ENCODE results near the gene ZNF391. TPM values are rescaled to one million over a fixed set of nuclear protein-coding genes. Genes with fewer than 3 reads are reported as not detected.
"Not testable (repeated sequence)": the region's sequence is repeated elsewhere in the genome, so short reads cannot be mapped to it uniquely, and the experiment has no call there.

The ZNF391 gene
- total and polyA plus RNA-seq, 5 donors from 2014 or later = 1.0 to 1.7 (median 1.5) TPM; not detected in 1

- no peak overlapping the region for H3K27ac ChIP-seq (ENCODE audit: insufficient read depth, low read length, poor library complexity, severe bottlenecking)
- Mint-ChIP-seq H3K36me3 (no peaks in the 10 kb centered on the region), H3K9me3 (peaks cover 0 to 4% (median 1%) of the 10 kb centered on the region in 7 donors), H3K27ac (no peak overlapping the region), H3K4me1 (no peaks in the 10 kb centered on the region), H3K4me3 (no peak overlapping the region), H3K27me3 (peaks cover 16% of the 10 kb centered on the region)
- peaks cover 2% of the 10 kb centered on the region for H3K27me3 ChIP-seq (ENCODE audit: control insufficient read depth, insufficient read depth, low read length)
- no peaks in the 10 kb centered on the region for H3K4me1 ChIP-seq (ENCODE audit: control insufficient read depth, insufficient read depth, low read length, poor library complexity, severe bottlenecking)
- ATAC-seq (ENCODE audit: low read depth in 2 of 2) (no peak), DNase-seq (no peak)
- H3K9me3 ChIP-seq (ENCODE audit: control insufficient read depth in 2 of 2, low read length in 2 of 2) = no peaks in the 10 kb centered on the region
- H3K4me3 ChIP-seq (ENCODE audit: low read depth, low read length) = no peak overlapping the region
- no peaks in the 10 kb centered on the region for H3K36me3 ChIP-seq (ENCODE audit: control insufficient read depth, insufficient read depth, low read length)
These were observed 34.2 kb downstream of the ZNF391 start for GRCh38 chr6:27422651-27423332.

GRCh38 chr6:27424851-27425250, 36.3 kb downstream of the ZNF391 start:
- H3K27ac Mint-ChIP-seq; H3K36me3 Mint-ChIP-seq; ATAC-seq (ENCODE audit: low read depth in 2 of 2): not testable (repeated sequence)

GRCh38 chr6:27426045-27426620, 37.6 kb downstream of the ZNF391 start:
- peaks cover 2% of the 10 kb centered on the region for H3K27me3 ChIP-seq (ENCODE audit: control insufficient read depth, insufficient read depth, low read length)
- H3K36me3 ChIP-seq (ENCODE audit: control insufficient read depth, insufficient read depth, low read length) = no peaks in the 10 kb centered on the region
- no peak overlapping the region for H3K27ac ChIP-seq (ENCODE audit: insufficient read depth, low read length, poor library complexity, severe bottlenecking)
- no peak overlapping the region for H3K4me3 ChIP-seq (ENCODE audit: low read depth, low read length)
- Mint-ChIP-seq H3K9me3 (peaks cover 0 to 5% (median 2%) of the 10 kb centered on the region in 7 donors), H3K4me3 (no peak overlapping the region), H3K4me1 (no peaks in the 10 kb centered on the region), H3K27ac (no peak overlapping the region), H3K27me3 (peaks cover 8% of the 10 kb centered on the region), H3K36me3 (no peaks in the 10 kb centered on the region)
- no peak for DNase-seq
- no peaks in the 10 kb centered on the region for H3K4me1 ChIP-seq (ENCODE audit: control insufficient read depth, insufficient read depth, low read length, poor library complexity, severe bottlenecking)
- no peak for ATAC-seq (ENCODE audit: low read depth in 2 of 2)
- H3K9me3 ChIP-seq (ENCODE audit: control insufficient read depth in 2 of 2, low read length in 2 of 2) = peaks cover 0 to 7% of the 10 kb centered on the region in 2 experiments

More at GRCh38 chr6:27424851-27425250, 36.3 kb downstream of the ZNF391 start:
- not testable (repeated sequence) for H3K27me3 ChIP-seq (ENCODE audit: control insufficient read depth, insufficient read depth, low read length); H3K4me1 ChIP-seq (ENCODE audit: control insufficient read depth, insufficient read depth, low read length, poor library complexity, severe bottlenecking); H3K9me3 Mint-ChIP-seq; H3K27ac ChIP-seq (ENCODE audit: insufficient read depth, low read length, poor library complexity, severe bottlenecking); H3K4me3 ChIP-seq (ENCODE audit: low read depth, low read length); H3K36me3 ChIP-seq (ENCODE audit: control insufficient read depth, insufficient read depth, low read length); H3K4me3 Mint-ChIP-seq; H3K9me3 ChIP-seq (ENCODE audit: control insufficient read depth in 2 of 2, low read length in 2 of 2); H3K27me3 Mint-ChIP-seq; DNase-seq; H3K4me1 Mint-ChIP-seq

GRCh38 chr6:27428502-27428901, 39.9 kb downstream of the ZNF391 start:
- H3K4me3 Mint-ChIP-seq = no peak overlapping the region
- H3K4me1 ChIP-seq (ENCODE audit: control insufficient read depth, insufficient read depth, low read length, poor library complexity, severe bottlenecking) = no peaks in the 10 kb centered on the region
- no peak overlapping the region for H3K4me3 ChIP-seq (ENCODE audit: low read depth, low read length)
- no peak overlapping the region for H3K27ac ChIP-seq (ENCODE audit: insufficient read depth, low read length, poor library complexity, severe bottlenecking)
- H3K4me1 Mint-ChIP-seq = no peaks in the 10 kb centered on the region
- peaks cover 0 to 8% (median 3%) of the 10 kb centered on the region in 7 donors for H3K9me3 Mint-ChIP-seq
- H3K36me3 Mint-ChIP-seq = no peaks in the 10 kb centered on the region
- ATAC-seq (ENCODE audit: low read depth in 2 of 2) (no peak), DNase-seq (no peak)
- H3K36me3 ChIP-seq (ENCODE audit: control insufficient read depth, insufficient read depth, low read length) = no peaks in the 10 kb centered on the region
- H3K27ac Mint-ChIP-seq = no peak overlapping the region
- peaks cover 0 to 7% of the 10 kb centered on the region in 2 experiments for H3K9me3 ChIP-seq (ENCODE audit: control insufficient read depth in 2 of 2, low read length in 2 of 2)
- H3K27me3 ChIP-seq (ENCODE audit: control insufficient read depth, insufficient read depth, low read length) = peaks cover 2% of the 10 kb centered on the region
- H3K27me3 Mint-ChIP-seq = peaks cover under 1% of the 10 kb centered on the region

- no peak overlapping the region for H3K27ac Mint-ChIP-seq
- peaks cover 0 to 8% (median 5%) of the 10 kb centered on the region in 7 donors for H3K9me3 Mint-ChIP-seq
- no peaks in the 10 kb centered on the region for H3K4me1 Mint-ChIP-seq
- peaks cover 0 to 7% of the 10 kb centered on the region in 2 experiments for H3K9me3 ChIP-seq (ENCODE audit: control insufficient read depth in 2 of 2, low read length in 2 of 2)
- no peaks in the 10 kb centered on the region for H3K4me1 ChIP-seq (ENCODE audit: control insufficient read depth, insufficient read depth, low read length, poor library complexity, severe bottlenecking)
- H3K36me3 ChIP-seq (ENCODE audit: control insufficient read depth, insufficient read depth, low read length) = no peaks in the 10 kb centered on the region
- DNase-seq = no peak
- H3K27me3 Mint-ChIP-seq = peaks cover 5% of the 10 kb centered on the region
- no peak overlapping the region for H3K4me3 Mint-ChIP-seq
- H3K27ac ChIP-seq (ENCODE audit: insufficient read depth, low read length, poor library complexity, severe bottlenecking) = no peak overlapping the region
- no peak for ATAC-seq (ENCODE audit: low read depth in 2 of 2)
- peaks cover 2% of the 10 kb centered on the region for H3K27me3 ChIP-seq (ENCODE audit: control insufficient read depth, insufficient read depth, low read length)
- no peak overlapping the region for H3K4me3 ChIP-seq (ENCODE audit: low read depth, low read length)
- no peaks in the 10 kb centered on the region for H3K36me3 Mint-ChIP-seq
These were observed 40.4 kb downstream of the ZNF391 start for GRCh38 chr6:27428966-27429365.

- no peak for ATAC-seq (ENCODE audit: low read depth in 2 of 2)
- peaks cover 0 to 27% (median 12%) of the 10 kb centered on the region in 7 donors for H3K9me3 Mint-ChIP-seq
These were observed 45.2 kb downstream of the ZNF391 start for GRCh38 chr6:27433714-27434113.

GRCh38 chr6:27439371-27439770, 50.8 kb downstream of the ZNF391 start:
- H3K9me3 ChIP-seq (ENCODE audit: control insufficient read depth in 2 of 2, low read length in 2 of 2) = peaks cover 41 to 47% of the 10 kb centered on the region in 2 experiments
- no peaks in the 10 kb centered on the region for H3K27me3 ChIP-seq (ENCODE audit: control insufficient read depth, insufficient read depth, low read length)
- H3K36me3 Mint-ChIP-seq = peaks cover 6% of the 10 kb centered on the region
- H3K36me3 ChIP-seq (ENCODE audit: control insufficient read depth, insufficient read depth, low read length) = no peaks in the 10 kb centered on the region
- ATAC-seq (ENCODE audit: low read depth in 2 of 2) (no peak), DNase-seq (no peak)
- H3K4me3 Mint-ChIP-seq = no peak overlapping the region
- H3K4me1 Mint-ChIP-seq = no peaks in the 10 kb centered on the region
- H3K27ac Mint-ChIP-seq = no peak overlapping the region
- peaks cover 0 to 35% (median 11%) of the 10 kb centered on the region in 7 donors for H3K9me3 Mint-ChIP-seq
- no peaks in the 10 kb centered on the region for H3K27me3 Mint-ChIP-seq
- no peak overlapping the region for H3K27ac ChIP-seq (ENCODE audit: insufficient read depth, low read length, poor library complexity, severe bottlenecking)
- no peaks in the 10 kb centered on the region for H3K4me1 ChIP-seq (ENCODE audit: control insufficient read depth, insufficient read depth, low read length, poor library complexity, severe bottlenecking)
- H3K4me3 ChIP-seq (ENCODE audit: low read depth, low read length) = no peak overlapping the region

More at GRCh38 chr6:27433714-27434113, 45.2 kb downstream of the ZNF391 start:
- DNase-seq = no peak
- Histone ChIP-seq H3K4me3 (ENCODE audit: low read depth, low read length) (no peak overlapping the region), H3K4me1 (ENCODE audit: control insufficient read depth, insufficient read depth, low read length, poor library complexity, severe bottlenecking) (no peaks in the 10 kb centered on the region), H3K27ac (ENCODE audit: insufficient read depth, low read length, poor library complexity, severe bottlenecking) (no peak overlapping the region), H3K9me3 (ENCODE audit: control insufficient read depth in 2 of 2, low read length in 2 of 2) (peaks cover 17 to 20% of the 10 kb centered on the region in 2 experiments), H3K27me3 (ENCODE audit: control insufficient read depth, insufficient read depth, low read length) (peaks cover 2% of the 10 kb centered on the region), H3K36me3 (ENCODE audit: control insufficient read depth, insufficient read depth, low read length) (no peaks in the 10 kb centered on the region)
- Mint-ChIP-seq H3K4me1 (no peaks in the 10 kb centered on the region), H3K27me3 (peaks cover 6% of the 10 kb centered on the region), H3K4me3 (no peak overlapping the region), H3K36me3 (no peaks in the 10 kb centered on the region), H3K27ac (no peak overlapping the region)

GRCh38 chr6:27441001-27441400, 52.4 kb downstream of the ZNF391 start:
- Histone ChIP-seq H3K4me3 (ENCODE audit: low read depth, low read length) (no peak overlapping the region), H3K27ac (ENCODE audit: insufficient read depth, low read length, poor library complexity, severe bottlenecking) (no peak overlapping the region), H3K9me3 (ENCODE audit: control insufficient read depth in 2 of 2, low read length in 2 of 2) (peaks cover 52 to 53% of the 10 kb centered on the region in 2 experiments), H3K4me1 (ENCODE audit: control insufficient read depth, insufficient read depth, low read length, poor library complexity, severe bottlenecking) (no peaks in the 10 kb centered on the region), H3K36me3 (ENCODE audit: control insufficient read depth, insufficient read depth, low read length) (no peaks in the 10 kb centered on the region), H3K27me3 (ENCODE audit: control insufficient read depth, insufficient read depth, low read length) (no peaks in the 10 kb centered on the region)
- no peaks in the 10 kb centered on the region for H3K27me3 Mint-ChIP-seq
- DNase-seq (no peak), ATAC-seq (ENCODE audit: low read depth in 2 of 2) (no peak)
- no peak overlapping the region for H3K27ac Mint-ChIP-seq
- peaks cover 0 to 30% (median 8%) of the 10 kb centered on the region in 7 donors for H3K9me3 Mint-ChIP-seq
- H3K4me1 Mint-ChIP-seq = no peaks in the 10 kb centered on the region
- H3K4me3 Mint-ChIP-seq = no peak overlapping the region
- H3K36me3 Mint-ChIP-seq = peaks cover 6% of the 10 kb centered on the region

Data from CD4-positive, CD25-positive, alpha-beta regulatory T cell (primary cell).